Measurements from ENCODE around the gene WDTC1. TPM values are rescaled to one million over a fixed set of nuclear protein-coding genes. Genes with fewer than 3 reads are reported as not detected.

The WDTC1 gene
- total RNA-seq, 2 donors from 2014 or later = 34.6 to 43.5 TPM

DNA sequence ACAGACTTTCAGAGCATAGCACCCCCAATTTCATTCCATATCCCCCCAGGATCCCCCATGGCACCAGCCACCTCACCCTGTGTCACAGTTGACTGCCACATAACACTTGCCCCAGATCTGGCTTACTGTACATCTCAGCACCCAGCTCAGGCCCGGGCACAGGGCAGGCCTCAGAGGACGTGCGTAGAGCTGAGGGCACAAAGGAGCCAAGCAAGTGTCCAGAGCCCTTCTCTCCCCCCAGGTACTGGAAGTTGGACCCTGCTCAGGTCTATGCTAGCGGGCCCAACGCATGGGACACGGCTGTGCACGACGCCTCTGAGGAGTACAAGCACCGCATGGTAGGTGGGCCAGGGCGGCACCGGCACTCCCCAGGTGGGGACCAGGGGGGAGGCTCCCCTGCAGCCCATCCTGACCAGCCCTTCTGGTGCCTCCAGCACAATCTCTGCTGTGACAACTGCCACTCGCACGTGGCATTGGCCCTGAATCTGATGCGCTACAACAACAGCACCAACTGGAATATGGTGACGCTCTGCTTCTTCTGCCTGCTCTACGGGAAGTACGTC, 99.4 kb downstream of the WDTC1 start:
- ATAC-seq (ENCODE audit: insufficient number of reproducible peaks, low FRiP score, low read depth) = no peak
- no peak overlapping the region for H3K27ac ChIP-seq
- TF ChIP-seq, protein P1, sequence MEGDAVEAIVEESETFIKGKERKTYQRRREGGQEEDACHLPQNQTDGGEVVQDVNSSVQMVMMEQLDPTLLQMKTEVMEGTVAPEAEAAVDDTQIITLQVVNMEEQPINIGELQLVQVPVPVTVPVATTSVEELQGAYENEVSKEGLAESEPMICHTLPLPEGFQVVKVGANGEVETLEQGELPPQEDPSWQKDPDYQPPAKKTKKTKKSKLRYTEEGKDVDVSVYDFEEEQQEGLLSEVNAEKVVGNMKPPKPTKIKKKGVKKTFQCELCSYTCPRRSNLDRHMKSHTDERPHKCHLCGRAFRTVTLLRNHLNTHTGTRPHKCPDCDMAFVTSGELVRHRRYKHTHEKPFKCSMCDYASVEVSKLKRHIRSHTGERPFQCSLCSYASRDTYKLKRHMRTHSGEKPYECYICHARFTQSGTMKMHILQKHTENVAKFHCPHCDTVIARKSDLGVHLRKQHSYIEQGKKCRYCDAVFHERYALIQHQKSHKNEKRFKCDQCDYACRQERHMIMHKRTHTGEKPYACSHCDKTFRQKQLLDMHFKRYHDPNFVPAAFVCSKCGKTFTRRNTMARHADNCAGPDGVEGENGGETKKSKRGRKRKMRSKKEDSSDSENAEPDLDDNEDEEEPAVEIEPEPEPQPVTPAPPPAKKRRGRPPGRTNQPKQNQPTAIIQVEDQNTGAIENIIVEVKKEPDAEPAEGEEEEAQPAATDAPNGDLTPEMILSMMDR (IDR thresholded peaks at IDR 0.05) = no peak
- H3K4me1 ChIP-seq (ENCODE audit: control insufficient read depth in 1 of 2, low read depth in 2 of 2) = no peaks in the 10 kb centered on the region
- H3K36me3 ChIP-seq = peaks cover 63% of the 10 kb centered on the region
- H3K27me3 ChIP-seq (replicated peaks; ENCODE audit: insufficient read depth) = no peaks in the 10 kb centered on the region
- no peak for DNase-seq (ENCODE audit: low spot score)
- H3K4me3 ChIP-seq = no peak overlapping the region
- H3K9me3 ChIP-seq = no peaks in the 10 kb centered on the region

DNA sequence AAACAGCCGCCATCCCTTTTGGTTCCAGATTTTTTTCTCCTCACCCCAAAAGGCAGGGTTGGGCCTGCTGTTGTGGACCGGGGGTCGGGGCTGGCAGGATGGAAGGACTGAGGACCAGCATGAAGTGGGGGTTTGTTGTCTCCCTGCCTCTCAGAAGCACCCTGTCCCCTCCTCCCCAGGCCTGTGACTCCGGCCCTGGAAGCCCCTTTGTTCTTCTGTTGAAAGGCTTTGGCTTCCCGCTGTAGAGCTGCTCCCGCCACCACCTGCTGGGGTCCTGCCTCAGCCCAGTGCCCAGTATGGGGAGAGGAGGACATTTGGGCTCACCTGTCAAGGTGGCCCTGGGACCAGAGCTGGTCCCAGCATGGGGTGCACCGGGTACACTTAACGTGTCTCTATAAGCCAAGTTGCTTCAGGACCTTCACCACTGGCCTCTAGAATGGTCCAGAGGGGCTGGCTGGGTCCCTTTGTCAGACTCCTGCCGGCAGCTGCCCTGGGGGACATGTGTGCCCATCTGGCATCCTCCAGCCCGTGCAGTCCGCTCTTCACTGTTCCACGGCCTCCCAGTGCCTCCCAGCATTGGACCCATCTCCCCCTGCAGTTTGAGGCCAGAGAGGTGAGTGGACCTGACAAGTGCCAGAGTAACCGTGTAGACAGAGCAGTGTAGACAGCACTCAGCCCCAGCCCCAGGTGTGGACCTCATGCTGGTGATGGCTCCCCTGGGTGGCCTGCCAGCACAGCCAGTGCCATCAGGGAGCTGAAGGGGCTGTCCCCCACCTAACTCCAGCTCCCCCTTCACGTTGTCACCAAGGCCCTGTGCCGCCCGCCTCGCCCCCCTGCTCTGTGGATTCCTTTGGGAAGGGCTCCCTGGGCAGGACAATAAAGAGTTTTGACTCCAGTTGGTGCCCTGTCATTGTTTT, 101.3 kb downstream of the WDTC1 start:
- TF ChIP-seq, protein P1 (IDR thresholded peaks at IDR 0.05) = no peak
- H3K9me3 ChIP-seq = no peaks in the 10 kb centered on the region
- no peak overlapping the region for H3K4me3 ChIP-seq
- H3K27ac ChIP-seq = no peak overlapping the region
- peaks cover 58% of the 10 kb centered on the region for H3K36me3 ChIP-seq
- DNase-seq (ENCODE audit: low spot score) = no peak
- no peaks in the 10 kb centered on the region for H3K4me1 ChIP-seq (ENCODE audit: control insufficient read depth in 1 of 2, low read depth in 2 of 2)
- no peaks in the 10 kb centered on the region for H3K27me3 ChIP-seq (replicated peaks; ENCODE audit: insufficient read depth)
- ATAC-seq (ENCODE audit: insufficient number of reproducible peaks, low FRiP score, low read depth) = no peak

DNA sequence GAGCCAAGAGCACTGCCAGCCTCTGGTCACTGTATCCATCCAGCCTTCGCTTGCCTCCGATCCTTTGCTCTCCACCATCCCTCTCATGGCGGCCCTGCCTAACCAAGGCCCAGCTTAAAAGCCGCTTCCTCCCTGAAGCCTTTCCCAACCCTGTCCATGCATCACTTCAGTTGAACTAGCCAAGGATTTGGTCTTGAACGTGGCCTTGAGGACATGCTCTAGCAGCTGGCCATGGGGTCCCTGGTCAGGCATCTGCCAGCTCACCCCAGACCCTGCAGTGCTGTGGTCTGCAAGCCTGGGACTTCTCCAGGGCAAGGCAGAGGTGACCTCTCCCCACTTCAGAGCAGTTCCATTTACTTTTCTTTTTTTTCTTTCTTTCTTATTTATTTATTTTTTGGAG, 102.3 kb downstream of the WDTC1 start:
- no peak for ATAC-seq (ENCODE audit: insufficient number of reproducible peaks, low FRiP score, low read depth)
- no peak overlapping the region for H3K27ac ChIP-seq
- TF ChIP-seq, protein P1 (IDR thresholded peaks at IDR 0.05) = no peak
- H3K4me3 ChIP-seq = no peak overlapping the region
- no peaks in the 10 kb centered on the region for H3K27me3 ChIP-seq (replicated peaks; ENCODE audit: insufficient read depth)
- no peaks in the 10 kb centered on the region for H3K4me1 ChIP-seq (ENCODE audit: control insufficient read depth in 1 of 2, low read depth in 2 of 2)
- DNase-seq (ENCODE audit: low spot score) = no peak
- no peaks in the 10 kb centered on the region for H3K9me3 ChIP-seq
- H3K36me3 ChIP-seq = peaks cover 55% of the 10 kb centered on the region

DNA sequence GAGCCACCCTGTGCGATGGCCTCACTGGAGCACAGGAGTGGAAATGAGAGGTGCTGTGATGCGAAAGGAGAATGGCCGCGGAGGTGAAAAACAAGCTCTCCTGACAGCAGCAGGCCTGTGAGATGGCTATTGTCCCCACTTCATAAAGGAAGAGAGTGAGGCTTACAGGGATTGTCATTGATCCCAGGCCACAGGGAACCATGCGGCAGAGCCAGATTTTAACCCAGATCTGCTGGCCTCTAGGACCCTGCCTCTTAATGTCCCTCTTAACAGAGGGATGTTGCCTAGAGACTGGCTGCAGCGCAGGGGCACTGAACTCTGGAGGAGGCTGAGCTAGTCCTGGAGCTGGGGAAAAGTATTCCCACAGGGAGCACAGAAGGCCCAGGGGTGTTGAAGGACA, 104.3 kb downstream of the WDTC1 start:
- H3K4me3 ChIP-seq = no peak overlapping the region
- H3K4me1 ChIP-seq (ENCODE audit: control insufficient read depth in 1 of 2, low read depth in 2 of 2) = no peaks in the 10 kb centered on the region
- TF ChIP-seq, protein P1 (IDR thresholded peaks at IDR 0.05) = no peak
- ATAC-seq (ENCODE audit: insufficient number of reproducible peaks, low FRiP score, low read depth) (no peak), DNase-seq (ENCODE audit: low spot score) (no peak)
- H3K27me3 ChIP-seq (replicated peaks; ENCODE audit: insufficient read depth) = no peaks in the 10 kb centered on the region
- H3K27ac ChIP-seq = no peak overlapping the region
- H3K9me3 ChIP-seq = no peaks in the 10 kb centered on the region
- peaks cover 37% of the 10 kb centered on the region for H3K36me3 ChIP-seq

DNA sequence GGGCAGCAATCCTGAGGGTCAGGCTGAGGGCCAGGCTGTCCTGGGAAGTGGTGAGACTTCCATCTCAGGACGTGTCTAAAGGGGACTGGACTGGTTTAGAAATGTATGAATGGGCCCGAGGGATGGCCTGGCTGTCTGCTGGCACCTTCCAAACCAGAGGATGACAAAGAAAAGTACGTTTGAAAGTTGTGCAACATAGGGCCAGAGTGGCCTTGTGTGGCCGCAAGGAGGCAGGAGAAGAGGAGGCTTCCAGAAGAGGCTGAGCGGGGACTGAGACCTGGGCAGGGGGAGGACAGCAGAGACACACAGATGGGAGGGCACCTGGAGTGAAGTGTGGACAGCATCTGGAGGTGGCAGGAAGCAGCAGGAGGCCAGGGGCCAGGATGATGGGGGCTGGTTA, 104.8 kb downstream of the WDTC1 start:
- Histone ChIP-seq H3K9me3 (no peaks in the 10 kb centered on the region), H3K27ac (no peak overlapping the region), H3K4me1 (ENCODE audit: control insufficient read depth in 1 of 2, low read depth in 2 of 2) (no peaks in the 10 kb centered on the region), H3K4me3 (no peak overlapping the region), H3K27me3 (replicated peaks; ENCODE audit: insufficient read depth) (no peaks in the 10 kb centered on the region), H3K36me3 (peaks cover 33% of the 10 kb centered on the region)
- ATAC-seq (ENCODE audit: insufficient number of reproducible peaks, low FRiP score, low read depth) (no peak), DNase-seq (ENCODE audit: low spot score) (no peak)
- TF ChIP-seq, protein P1 (IDR thresholded peaks at IDR 0.05) = no peak
